COLO668 (cell line): ENCODE measurements around the gene DPP3.

Experiments used
- DNase-seq: peaks from one replicate; lab custom pipeline; 2025; ENCODE audit not compliant: unreplicated experiment; lab: John Stamatoyannopoulos, UW

The DPP3 gene

GRCh38 chr11:66554602-66555001 is 74.4 kb downstream of the DPP3 start:
- DNase-seq, result no peak

GRCh38 chr11:66555416-66555815 is 75.2 kb downstream of the DPP3 start:
- no peak for DNase-seq

GRCh38 chr11:66556086-66556485 is 75.9 kb downstream of the DPP3 start:
- peak; percentile 71 for DNase-seq

- DNase-seq, result no peak
These were observed 77.6 kb downstream of the DPP3 start for GRCh38 chr11:66557733-66558326.
